ENCODE results near the gene TSPYL6. TPM values are rescaled to one million over a fixed set of nuclear protein-coding genes. Genes with fewer than 3 reads are reported as not detected.
"Not testable (repeated sequence)": the region's sequence is repeated elsewhere in the genome, so short reads cannot be mapped to it uniquely, and the experiment has no call there.

Gene TSPYL6
- total RNA-seq = not detected
- long read RNA-seq = 0 reads

DNA sequence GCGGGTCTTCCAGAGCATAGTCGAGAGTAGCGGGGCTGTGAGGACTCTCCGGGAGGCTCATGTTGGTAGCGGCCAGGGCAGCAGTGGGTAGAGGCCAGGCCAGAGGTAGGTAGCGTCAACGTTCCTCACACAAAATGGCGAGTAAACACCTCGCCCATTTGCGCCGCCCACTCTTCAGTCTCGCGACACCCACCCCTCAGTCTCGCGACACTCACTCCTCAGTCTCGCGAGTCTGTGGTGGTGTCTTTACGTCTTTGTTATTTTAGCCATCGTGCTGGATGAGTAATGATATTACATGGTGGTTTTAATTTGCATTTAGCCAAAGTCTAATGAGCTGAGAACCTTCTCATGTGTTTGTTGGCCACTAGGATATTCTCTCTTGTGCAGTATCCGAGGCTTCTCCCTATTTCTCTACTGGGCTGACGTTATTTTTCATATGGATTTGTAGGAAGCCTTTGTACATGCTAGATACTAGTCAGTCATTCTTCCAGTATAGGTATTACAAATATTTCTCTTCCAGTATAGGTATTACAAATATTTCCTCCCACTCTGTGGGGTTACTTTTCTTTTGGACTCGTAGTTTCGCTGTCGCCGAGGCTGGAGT, at the start of gene TSPYL6:
TSS of gene TSPYL6 (minus strand) at position 139 of the 604 bp plus-strand sequence. CDS start at position 61, 78 bp downstream.
- intact Hi-C loops (cut with DNase I, micrococcal nuclease) = no loop called here
- DNase-seq (no peak), ATAC-seq (no peak)

DNA sequence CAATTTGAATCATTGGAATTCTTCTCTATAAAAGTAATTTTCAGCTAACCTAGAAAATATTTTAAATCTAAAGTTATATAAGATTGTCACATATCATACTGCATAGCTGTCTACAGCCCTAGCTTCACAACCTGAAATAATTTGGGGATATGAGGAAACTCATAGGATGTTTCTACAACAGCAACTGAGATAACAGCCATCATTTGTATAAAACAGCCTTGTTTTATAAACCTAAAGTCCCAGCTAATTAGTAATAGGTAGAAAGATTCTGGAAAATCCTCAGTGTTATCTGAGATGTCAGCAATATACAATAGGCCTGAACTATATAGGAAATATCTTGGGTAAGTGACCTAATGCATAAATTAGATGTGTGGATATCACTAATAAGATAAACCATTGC, 47.6 kb upstream of the TSPYL6 start:
- ATAC-seq (no peak), DNase-seq (no peak)
- intact Hi-C loops (cut with DNase I, micrococcal nuclease) = no loop called here

DNA sequence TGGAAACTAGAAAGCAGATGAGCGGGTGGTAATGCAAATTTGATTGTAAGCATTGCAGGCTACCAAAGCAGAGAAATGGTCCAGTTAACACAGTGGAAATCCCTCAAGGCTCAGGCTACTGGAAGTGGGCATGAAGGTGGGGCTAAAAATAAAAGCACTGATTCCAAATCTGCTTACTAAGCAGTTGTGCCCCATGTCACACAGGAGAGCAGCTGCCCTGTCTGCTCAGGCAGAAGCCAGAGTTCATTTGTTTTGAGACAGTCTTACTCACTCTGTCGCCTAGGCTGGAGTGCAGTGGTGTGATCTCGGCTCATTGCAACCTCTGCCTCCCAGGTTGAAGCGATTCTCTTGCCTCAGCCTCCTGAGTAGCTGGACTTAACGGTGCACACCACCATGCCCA, 42.5 kb upstream of the TSPYL6 start:
- ATAC-seq = no peak
- no peak for DNase-seq
- intact Hi-C loops (cut with DNase I, micrococcal nuclease) = no loop called here

DNA sequence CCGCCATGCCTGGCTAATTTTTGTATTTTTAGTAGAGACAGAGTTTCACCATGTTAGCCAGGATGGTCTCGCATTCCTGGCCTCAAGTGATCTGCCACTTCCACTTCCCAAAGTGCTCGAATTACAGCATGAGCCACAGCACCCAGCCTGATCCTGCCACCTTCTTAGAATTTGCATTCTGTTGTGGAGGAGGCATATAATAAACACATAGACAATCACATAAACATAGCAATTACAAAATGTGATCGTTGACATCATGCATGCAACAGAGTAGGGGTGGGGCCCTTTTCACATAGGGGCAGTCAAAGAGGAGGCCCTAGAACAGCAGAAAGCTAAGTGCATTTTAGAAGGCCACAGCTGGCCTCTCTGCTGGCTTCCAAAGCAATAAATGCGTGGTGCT, 39.9 kb upstream of the TSPYL6 start:
- intact Hi-C loops (cut with DNase I, micrococcal nuclease) = no loop called here
- DNase-seq (no peak), ATAC-seq (no peak)

DNA sequence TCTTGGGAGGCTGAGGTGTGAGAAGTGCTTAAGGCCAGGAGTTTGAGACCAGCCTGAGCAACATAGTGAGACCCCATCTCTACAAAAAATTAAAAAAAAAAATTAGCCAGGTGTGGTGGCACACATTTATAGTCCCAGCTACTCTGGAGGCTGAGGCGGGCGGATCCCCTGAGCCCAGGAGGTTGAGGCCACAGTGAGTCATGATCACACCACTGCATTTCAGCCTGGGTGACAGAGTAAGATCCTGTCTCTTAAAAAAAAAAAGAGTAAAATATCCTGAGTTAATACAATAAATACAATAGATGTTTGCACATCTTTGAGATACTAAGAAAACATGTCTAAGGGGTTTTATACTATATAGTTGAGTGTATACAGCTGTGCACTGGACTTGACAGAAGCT, 38.6 kb upstream of the TSPYL6 start:
- DNase-seq; intact Hi-C loops (cut with DNase I, micrococcal nuclease): not testable (repeated sequence)

DNA sequence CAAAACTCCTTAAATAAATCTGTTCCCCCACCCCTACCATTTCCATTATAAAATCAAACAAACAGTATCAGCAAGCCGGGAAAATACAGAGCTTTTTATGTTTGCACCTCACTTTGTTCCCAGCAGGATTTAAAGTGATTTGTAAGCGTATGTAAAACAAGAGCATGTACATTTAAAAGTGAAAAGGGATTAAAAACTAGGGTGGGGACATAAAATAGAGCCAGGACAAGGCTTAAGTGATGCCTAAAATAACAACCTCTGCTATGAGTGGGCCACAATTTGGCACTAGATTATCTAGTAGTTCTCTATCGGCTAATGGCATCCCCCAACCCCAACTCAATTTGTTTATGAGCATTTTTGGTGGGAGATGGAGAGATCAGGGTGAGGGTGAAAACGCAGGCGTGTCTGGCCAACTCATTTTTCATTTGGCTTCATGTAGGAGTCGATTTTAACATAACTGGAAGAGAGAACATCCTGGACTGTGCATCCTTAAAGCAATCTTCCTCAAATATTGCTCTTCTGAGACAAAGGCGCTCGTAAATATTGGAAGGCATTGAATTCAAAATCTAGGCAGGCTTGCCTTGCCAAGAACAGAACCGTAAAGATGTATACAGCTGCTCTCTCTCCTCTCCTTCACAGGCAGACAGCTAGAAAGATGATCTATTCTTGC, 34.5 kb upstream of the TSPYL6 start:
- no peak for DNase-seq

More for the DNA sequence above, 38.6 kb upstream of the TSPYL6 start:
- ATAC-seq = not testable (repeated sequence)

DNA sequence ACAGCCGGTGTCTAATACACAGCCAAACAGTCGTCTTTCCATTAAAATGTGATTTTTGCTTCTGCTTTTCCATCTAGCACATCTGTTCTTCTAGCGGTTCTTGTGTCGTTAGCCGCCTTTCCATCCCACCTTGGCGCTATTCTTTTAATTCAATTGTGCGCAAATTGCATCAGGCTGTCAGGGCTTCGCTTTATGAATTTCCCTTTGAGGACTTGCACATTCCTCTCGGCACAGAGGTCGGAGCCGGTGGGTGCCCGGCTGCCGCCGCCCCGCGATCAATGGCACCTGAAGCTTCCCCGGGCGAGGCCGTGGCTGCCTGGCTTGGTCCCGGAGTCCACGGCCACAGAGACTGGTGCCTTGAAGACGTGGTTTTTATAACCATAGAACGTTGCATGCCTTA, 33.9 kb upstream of the TSPYL6 start:
- ATAC-seq = no peak
- intact Hi-C loops (cut with DNase I, micrococcal nuclease) = no loop called here
- DNase-seq = no peak

More for the DNA sequence above, 34.5 kb upstream of the TSPYL6 start:
- ATAC-seq = no peak
- intact Hi-C loops (cut with DNase I, micrococcal nuclease) = no loop called here

DNA sequence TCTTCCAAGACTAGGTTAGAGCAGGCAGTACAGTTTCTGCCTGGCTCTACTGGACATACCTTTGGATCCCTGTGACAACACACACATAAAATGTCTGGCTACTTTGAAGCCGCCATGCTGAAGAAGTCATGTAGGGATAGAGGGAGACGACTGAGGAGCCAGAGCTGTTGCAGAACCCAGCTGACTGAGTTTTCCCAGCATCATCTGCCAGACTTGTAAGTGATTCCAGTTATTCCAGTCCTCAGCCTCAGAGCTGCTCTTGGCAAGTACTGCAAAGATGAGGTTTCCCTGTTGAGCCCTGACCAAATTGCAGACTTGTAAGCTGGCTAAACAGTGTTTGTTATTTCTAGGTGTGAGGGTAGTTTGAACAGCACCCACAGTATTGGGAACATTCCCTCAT, 31.5 kb upstream of the TSPYL6 start:
- ATAC-seq (no peak), DNase-seq (peak in 1 of 2 donors; percentile 26)
- intact Hi-C loops (cut with DNase I, micrococcal nuclease) = no loop called here

DNA sequence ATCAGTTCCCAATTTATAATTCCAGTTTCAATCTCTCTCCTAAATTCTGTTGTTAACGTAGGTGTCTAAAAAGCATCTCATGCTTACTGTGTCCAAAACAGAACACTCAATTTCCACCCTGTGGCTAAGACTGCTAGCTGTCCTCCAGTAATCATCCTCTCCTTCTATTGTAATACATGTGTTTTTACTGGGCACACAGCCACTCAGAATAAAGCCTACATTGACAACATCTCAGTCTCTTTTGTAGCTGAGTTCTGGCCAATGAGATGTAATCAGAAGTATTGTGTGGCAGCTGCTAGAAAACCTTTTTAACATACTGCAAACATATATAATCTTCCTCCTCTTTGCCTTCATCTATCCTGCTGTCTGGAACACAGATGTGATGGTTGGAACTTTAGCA, 29.4 kb upstream of the TSPYL6 start:
- no peak for DNase-seq
- intact Hi-C loops (cut with DNase I, micrococcal nuclease) = no loop called here
- no peak for ATAC-seq

DNA sequence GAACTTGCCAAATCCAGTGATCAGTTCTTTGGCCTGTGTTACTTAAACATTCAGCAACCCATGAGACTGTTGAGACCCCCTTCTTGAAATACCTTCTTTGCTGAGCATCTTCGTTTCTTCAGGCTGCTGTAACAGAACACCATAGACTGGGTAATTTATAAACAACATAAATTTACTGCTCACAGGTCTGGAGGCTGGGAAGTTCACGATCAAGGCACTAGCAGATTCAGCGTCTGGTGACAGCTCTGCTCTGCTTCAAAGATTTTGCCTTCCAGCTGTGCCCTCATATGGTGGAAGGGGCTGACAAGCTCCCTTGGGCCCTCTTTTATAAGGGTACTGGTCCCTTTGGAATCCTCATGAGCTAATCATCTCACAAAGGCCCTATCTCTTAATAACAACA, 28.8 kb upstream of the TSPYL6 start:
- intact Hi-C loops (cut with DNase I, micrococcal nuclease) = no loop called here
- no peak for ATAC-seq
- no peak for DNase-seq

DNA sequence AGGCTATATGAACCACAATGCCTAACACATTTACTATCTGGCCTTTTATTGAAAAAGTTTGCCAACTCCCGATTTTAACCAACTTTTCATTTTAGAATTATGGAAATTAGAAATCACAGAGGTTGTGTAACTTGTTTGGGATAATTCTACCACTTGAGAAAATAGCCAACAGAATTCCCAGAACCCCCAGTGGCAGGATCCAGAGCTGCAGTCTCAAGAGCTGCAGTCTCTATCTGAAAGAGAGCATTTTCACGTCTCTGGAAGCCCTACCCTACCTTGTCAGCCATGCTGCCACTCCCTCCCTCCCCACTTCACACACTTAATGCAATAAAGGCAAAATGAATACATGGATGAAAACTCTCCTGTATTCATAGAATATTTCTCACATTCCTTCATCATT, 23.4 kb upstream of the TSPYL6 start:
- ATAC-seq (no peak), DNase-seq (no peak)
- intact Hi-C loops (cut with DNase I, micrococcal nuclease) = no loop called here

DNA sequence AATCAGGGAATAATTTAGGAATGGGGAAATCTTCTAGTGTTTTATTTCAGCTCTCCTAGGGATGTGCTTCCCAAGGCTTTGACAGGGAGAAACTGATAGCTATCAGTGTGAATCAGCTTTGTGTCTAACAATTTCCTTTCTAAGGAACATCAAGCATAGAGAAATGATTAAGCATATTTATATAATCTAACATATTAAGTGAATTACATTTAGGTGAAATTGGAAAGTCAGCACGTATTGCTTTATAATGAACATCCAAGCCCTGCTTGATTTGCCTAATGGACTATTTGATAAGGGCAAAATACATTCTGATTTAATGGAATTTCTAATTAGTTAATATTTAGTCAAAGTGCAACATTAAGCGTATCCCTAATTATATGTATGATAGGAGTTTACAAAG, 19.5 kb upstream of the TSPYL6 start:
- ATAC-seq = no peak
- intact Hi-C loops (cut with DNase I, micrococcal nuclease) = no loop called here

DNA sequence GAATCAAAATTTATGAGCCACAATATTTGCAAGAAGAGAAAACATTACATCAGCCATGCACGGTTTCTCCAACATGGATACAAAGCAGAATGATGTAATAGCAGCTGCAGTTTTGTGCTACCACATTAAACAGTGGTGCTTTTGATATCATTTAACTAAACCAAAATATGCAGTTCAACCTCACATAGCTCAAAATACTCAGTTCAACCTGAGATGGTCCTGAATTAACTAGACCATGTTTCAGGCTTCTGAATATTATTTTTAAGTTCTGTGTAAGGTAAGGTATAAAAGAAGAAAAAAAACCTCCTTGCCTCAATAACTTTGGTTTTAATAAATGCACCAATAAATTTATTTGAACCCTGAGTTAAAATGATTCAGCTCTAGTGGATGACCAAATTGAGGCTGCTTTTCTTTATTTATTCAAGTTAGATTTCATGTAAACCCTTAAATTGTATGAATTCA, 18.8 kb upstream of the TSPYL6 start:
- intact Hi-C loops (cut with DNase I, micrococcal nuclease) = no loop called here
- ATAC-seq (no peak), DNase-seq (no peak)

More for the DNA sequence above, 19.5 kb upstream of the TSPYL6 start:
- DNase-seq = no peak

DNA sequence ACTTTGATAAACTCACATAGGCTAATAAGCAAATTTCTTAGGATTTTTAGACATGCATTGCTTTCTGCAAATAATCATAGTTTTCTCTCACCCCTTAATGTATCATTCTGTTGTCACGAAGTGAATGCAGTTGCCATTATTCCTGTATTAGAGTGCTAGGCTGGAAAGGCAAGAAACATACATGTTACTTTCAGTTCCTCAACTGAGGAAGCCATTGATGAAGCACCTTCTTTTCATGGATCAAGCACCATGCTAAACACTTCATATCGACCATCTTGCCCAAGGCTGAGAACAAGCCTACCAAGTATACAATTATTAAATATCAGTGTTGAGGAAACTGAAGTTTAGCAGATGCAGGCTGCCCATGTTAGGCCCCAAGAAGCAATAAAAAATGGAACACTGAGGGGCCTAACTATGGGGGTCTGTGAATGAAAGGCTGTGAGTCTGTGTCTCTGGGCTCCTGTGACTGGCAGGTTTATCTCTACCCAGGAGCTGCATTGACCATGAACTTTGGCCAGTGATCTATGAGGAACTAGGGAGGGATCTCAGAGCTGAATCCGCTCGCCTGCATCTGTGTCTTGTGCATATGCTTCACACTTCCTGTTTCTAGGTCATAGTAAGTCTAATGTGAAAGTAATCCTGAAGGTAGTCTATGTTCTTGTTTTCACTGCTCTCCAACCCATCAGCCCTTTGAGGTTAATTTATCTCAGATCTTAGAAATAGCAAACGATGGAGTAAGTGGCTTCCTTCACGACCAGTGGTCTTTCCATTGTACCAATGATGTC, 16.0 kb upstream of the TSPYL6 start:
- intact Hi-C loops (cut with DNase I, micrococcal nuclease) = no loop called here
- no peak for DNase-seq
- no peak for ATAC-seq

DNA sequence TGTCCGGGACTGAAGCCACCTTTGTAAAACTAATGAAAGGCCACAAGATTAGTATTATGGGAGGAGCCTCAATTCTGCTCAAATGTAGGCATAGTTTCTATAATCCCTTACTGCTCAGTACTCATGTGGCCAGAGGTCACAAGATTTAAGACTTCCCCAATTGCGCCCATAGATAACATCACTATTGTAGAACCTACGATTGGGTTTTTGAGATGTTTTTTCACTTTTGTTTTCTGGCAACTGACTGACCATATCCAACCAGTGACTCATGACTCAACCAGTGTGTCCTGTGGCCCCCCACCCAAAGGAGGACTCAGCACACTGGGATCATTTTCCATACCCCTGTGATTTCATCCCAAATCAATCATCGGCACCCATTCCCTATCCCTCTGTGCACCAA, 15.2 kb upstream of the TSPYL6 start:
- intact Hi-C loops (cut with DNase I, micrococcal nuclease) = no loop called here
- ATAC-seq (no peak), DNase-seq (no peak)

DNA sequence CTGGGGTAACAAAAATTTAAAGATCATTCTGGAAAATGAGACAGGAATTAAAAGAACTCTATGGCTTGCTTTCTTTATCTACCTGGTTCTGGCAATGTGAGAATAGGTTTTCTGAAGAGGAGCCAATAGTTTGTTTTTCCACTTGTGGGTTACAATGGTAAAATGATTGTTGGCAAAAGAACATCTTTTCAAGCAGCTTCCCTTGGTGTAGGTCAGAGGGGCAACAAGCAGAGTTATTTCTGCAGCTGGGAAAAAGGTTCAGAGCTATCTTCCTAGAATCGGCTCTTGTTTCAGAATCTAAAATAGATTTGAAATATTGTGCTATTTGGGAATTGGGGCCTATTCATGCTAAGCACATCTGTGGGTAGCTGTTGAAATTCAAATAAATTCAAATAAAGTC, 11.5 kb upstream of the TSPYL6 start:
- no peak for DNase-seq
- ATAC-seq = no peak

DNA sequence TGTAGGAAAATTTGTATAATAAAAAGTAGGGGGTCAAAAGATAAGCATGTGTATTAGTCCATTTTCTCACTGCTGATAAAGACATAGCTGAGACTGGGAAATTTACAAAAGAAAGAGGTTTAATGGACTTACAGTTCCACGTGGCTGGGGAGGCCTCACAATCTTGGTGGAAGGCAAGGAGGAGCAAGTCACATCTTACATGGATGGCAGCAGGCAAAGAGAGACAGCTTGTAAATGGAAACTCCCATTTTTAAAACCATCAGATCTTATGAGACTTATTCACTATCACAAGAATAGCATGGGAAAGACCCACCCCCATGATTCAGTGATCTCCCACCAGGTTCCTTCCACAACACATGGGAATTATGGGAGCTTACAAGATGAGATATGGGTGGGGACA, 9.1 kb upstream of the TSPYL6 start:
- ATAC-seq = not testable (repeated sequence)

More for the DNA sequence above, 11.5 kb upstream of the TSPYL6 start:
- intact Hi-C loops (cut with DNase I, micrococcal nuclease) = no loop called here

DNA sequence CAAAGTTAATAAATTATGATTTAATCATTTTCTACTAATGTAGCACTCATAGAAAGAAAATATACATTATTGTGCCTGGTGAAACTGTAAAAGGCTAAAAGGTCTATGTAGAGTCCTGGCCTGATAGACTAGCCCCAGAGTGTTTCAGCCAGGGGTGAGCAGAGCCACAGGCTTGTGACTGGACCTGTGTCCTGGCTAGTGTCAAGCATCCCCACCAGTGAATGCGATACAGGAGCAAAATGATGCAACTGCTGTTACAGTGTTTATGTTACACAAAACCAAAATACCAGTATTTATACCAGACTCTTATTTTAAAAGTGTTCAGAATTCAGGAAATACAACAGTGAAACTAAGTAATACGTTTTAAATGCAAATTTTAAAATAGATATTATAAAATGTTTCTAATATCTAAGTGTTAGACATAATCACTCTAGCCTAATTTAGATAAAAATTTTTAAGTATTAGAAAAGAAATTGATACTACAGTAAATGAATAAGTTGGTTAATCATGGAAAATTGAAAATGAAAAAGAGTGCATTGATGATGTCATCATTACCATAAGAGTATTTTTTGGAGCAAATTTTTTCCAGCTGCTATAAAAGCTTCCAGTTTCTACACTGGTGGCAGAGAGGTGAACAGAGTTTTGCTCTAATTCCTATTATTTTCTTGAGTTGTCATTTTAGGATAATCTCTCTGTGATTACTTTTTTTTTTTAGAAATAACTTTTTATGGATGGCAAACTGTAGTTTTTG, 6.2 kb upstream of the TSPYL6 start:
- ATAC-seq (no peak), DNase-seq (no peak)
- intact Hi-C loops (cut with DNase I, micrococcal nuclease) = no loop called here

More for the DNA sequence above, 9.1 kb upstream of the TSPYL6 start:
- intact Hi-C loops (cut with DNase I, micrococcal nuclease); DNase-seq: not testable (repeated sequence)

DNA sequence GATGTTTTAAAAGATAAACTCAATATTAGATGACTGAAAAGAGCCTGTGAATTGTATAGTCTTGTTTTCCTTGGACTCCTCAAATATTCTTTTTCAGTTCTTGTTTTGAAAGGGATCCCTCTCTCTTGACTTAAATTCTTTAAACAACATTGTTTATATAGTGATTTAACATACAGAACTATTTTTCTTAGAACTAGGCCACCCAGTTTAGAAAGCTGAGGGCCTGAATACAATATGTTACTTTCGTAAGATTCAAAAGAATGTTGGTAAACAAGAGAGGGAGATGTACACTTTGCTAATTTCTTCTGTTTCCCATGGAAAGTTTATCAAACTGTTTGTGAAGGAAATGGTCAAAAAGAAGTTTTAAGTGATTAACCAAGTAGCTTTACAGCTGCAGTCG, 5.5 kb upstream of the TSPYL6 start:
- ATAC-seq (no peak), DNase-seq (no peak)
- intact Hi-C loops (cut with DNase I, micrococcal nuclease) = no loop called here
